GM23248 (cell line): ENCODE results near the gene SHFL.

ENCODE experiments used
- EZH2 ChIP-seq: fragments of 200-600 bp; sonication (generic); IDR thresholded peaks from 2 replicates; pipeline ENCODE4 v1.6.1; 2018; ENCODE audit warnings: antibody characterized with exemption, mild to moderate bottlenecking; ENCODE audit not compliant: insufficient read depth, poor library complexity, severe bottlenecking
- EZH2phosphoT487 ChIP-seq: fragments of 200-600 bp; sonication (generic); IDR thresholded peaks from 2 replicates; pipeline ENCODE4 v1.6.1; 2018; ENCODE audit warnings: antibody characterized with exemption, moderate library complexity, mild to moderate bottlenecking, low read depth; ENCODE audit not compliant: insufficient read depth

- TF ChIP-seq EZH2phosphoT487 (no peak), EZH2 (no peak)
These were observed 24.2 kb downstream of the SHFL start for GRCh38 chr19:10110076-10110971.
